Germinal center (tissue), 1 donor: ENCODE data around the gene TBX2.

Source experiments
- DNase-seq: peaks from one replicate; pipeline ENCODE4 v3.0.0; 2012; ENCODE audit warnings: mixed read lengths, low spot score

TBX2 gene

DNA sequence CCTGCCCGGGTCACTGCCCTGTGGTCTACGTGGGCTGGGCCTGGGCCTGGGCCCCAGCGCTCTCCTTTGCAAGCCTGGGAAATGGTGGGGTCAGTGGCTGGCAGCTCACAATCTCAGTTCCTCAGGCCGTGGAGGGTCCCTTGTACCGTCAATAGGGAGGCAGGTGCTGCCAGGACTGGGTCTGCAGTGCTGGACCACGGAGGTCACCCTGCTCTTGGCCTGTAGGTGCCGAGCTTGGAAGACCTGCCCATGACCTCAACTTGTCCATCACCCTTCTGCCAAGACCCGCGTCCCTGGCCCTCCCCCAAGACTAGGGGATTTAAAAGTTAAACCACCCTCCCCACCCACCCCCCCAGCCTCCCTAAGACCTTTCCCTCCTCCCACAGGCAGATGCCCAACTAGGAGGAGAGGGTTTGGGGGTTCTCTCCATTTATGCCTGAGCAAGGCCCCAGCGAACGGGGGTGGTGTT, 2.5 kb downstream of the TBX2 start:
- no peak for DNase-seq

DNA sequence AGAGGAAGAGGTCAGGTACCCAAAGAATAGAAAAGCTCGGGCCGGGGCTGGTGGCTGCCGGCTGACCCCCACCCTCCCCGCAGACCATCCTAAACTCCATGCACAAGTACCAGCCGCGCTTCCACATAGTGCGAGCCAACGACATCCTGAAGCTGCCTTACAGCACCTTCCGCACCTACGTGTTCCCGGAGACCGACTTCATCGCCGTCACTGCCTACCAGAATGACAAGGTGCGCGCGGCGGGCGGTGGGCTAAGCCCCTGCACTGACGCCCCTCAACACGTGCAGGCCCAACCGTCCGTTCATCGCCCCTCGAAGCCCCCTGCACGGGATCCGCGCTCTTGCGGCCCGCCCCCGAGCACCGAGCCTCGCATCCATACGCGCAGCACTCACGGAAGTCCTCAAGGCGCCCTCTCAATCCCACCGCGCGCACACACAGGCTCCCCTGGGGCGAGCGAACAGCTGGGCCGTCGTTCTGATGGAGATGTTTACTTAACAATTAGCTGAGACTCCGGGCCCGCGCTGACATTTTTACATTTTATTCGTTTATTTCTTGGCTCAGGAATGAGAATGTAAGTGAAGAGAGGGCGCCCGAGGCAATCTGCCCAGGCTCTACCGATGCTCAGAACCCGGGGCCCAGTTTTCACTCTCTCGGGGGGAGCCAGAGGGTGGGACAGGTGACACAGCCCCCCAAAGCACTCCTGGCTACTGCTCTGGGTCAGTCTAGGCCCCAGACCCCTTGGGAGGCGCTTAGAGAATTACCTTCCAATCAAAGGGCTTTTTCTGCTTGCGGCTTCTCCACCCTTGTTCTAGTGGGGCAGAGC, 3.5 kb downstream of the TBX2 start:
- no peak for DNase-seq

DNA sequence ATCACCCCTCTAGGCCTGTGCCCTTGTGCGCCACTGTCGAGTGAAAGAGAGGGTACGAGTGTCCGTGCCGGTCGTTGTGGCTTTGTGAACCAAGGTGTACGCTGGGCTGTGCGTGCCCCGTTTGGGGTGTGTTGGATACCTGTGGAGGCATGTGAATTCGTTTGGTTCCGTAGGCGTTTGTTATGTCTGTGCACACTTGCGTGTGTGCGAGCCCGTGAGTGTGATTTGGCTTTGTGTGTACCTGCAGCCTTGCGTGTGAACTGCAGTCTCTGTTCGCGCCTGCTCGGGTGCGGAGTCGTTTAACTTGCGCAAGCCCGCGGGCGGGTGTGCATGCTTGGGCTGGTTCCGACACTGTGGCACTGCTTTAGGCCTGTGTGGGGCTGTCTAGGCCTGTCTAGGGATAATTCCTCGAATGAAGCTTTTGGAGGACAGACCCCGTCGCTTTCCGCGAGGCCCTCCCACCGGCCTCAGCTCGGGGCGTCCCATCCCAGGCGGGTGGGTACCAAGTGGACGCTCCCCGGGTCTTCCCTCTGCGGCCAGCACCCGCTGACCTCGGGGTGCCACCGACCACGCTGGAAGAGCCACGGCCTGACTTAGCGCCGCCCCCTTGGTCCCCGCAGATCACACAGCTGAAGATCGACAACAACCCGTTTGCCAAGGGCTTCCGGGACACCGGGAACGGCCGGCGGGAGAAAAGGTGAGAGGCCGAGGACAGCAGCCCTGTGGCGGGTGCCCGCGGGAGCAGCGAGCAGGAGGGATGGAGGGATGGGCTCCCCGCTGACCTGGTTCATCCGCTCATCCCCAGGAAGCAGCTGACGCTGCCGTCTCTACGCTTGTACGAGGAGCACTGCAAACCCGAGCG, 4.4 kb downstream of the TBX2 start:
- DNase-seq: no peak

DNA sequence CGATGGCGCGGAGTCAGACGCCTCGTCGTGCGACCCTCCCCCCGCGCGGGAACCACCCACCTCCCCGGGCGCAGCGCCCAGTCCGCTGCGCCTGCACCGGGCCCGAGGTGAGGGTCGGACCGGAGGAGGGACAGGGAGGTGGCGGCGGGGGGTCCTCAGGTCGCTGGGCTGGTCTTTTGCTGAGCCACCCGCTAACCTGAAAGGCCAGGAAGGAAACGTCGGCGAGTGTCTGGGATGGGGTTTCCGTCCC, 4.9 kb downstream of the TBX2 start:
- no peak for DNase-seq

DNA sequence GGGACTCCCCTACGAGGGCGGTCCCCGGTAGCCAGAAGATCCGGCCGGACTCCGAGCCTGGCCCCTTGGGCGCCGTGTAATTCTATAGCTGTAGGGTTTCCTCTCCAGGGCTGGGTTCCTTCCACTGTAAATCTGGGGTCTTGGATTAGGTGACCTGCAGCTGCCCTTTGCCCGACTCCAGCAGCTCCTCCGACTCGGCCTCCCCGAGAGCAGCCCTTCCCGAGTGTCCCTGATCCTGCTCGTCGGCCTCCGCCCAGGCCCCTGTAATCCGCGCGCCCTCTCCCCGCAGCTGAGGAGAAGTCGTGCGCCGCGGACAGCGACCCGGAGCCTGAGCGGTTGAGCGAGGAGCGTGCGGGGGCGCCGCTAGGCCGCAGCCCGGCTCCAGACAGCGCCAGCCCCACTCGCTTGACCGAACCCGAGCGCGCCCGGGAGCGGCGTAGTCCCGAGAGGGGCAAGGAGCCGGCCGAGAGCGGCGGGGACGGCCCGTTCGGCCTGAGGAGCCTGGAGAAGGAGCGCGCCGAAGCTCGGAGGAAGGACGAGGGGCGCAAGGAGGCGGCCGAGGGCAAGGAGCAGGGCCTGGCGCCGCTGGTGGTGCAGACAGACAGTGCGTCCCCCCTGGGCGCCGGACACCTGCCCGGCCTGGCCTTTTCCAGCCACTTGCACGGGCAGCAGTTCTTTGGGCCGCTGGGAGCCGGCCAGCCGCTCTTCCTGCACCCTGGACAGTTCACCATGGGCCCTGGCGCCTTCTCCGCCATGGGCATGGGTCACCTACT, 5.5 kb downstream of the TBX2 start:
- no peak for DNase-seq

DNA sequence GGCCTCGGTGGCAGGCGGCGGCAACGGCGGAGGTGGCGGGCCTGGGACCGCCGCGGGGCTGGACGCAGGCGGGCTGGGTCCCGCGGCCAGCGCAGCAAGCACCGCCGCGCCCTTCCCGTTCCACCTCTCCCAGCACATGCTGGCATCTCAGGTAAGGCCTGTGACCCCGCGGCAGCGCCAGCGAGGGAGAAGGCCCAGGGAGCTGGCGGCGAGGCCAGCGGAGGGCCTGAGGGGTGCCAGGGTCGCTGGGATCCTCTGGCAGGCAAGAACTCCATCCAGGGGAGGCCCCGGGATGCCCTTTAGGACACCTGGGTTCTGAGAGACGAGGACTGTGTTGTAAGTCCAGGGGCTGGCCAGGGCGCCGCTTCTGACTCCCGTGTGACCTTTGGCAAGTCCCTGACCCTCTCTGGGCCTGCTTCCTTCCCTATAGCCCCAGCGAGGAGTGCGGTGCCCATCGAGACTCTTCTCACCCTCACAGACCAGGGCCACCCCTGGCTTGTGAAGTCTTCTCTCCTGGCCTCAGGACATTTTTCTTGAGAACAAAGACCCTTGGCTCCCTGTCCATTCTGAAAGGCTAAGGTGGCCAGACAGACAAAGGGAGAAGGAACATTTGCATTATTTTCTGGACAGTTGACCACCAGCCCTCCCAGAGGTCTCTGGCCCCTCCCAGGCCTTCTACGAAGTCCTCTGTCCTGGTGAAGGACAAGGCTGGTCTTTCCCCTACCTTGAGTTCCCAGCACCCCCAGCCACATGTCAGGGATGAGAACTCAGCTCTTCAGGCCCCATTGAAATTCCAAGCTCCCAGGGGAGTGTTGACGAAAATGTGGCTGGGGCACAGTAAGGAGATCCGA, 6.3 kb downstream of the TBX2 start:
- DNase-seq: no peak

DNA sequence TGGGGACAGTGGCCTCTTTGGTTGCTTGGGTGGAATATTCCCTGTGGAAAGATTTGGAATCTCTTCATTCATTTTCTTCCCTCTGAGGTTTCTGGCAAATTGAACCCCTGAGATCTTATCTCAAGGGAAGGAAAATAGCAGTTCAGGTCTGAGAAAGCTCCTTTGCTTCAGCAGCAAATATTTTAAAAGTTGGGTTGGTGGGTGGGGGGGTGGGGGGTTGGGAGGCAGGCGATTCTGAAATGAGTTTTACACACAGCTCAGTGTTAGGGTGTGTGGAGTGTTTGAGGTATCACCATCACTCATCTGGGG, 6.8 kb downstream of the TBX2 start:
- no peak for DNase-seq

DNA sequence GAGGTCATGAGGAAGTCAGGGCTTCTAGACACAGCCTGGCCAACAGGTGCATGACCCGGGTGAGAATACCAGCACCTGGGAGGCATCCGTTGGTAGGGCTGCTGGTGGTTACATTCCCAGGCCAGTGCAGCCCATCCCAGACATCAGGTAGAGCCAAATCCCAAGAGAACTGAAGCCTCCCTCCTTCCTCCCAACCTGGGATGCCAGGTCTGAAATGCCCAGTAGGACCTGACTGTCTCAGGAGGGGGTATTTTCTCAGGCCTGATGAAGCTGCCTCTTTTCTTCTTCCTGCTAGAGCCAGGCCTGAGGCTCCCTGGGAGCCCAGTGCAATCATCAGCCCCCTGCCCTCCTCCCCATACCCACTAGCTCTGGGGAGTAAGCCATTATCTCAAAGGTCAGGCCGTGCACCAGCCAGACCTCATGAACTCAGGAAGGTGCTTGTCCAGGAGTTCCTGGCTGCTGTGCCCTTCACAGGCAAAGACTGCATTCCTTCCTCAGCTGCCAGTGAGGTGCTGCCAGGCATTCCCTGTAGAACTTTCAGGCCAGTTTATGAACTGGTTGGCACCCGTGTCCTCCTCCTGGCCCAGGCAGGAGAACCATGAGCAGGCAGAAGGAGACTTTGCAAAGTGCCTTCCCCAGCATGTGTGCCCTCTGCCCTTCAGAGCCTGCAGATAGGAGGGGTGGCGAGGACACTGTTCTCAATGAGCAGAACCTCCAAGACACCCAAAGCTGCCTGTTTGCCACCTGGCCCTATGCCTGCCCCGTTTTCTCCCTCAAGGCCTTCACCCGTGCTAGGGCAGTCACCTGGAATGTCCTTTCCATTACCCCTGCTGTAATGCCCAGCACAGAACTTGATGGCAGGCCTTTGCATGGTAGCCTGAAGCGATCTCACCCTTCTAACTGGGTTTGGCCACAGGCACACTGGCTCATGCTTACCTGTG, 7.6 kb downstream of the TBX2 start:
- DNase-seq: no peak

DNA sequence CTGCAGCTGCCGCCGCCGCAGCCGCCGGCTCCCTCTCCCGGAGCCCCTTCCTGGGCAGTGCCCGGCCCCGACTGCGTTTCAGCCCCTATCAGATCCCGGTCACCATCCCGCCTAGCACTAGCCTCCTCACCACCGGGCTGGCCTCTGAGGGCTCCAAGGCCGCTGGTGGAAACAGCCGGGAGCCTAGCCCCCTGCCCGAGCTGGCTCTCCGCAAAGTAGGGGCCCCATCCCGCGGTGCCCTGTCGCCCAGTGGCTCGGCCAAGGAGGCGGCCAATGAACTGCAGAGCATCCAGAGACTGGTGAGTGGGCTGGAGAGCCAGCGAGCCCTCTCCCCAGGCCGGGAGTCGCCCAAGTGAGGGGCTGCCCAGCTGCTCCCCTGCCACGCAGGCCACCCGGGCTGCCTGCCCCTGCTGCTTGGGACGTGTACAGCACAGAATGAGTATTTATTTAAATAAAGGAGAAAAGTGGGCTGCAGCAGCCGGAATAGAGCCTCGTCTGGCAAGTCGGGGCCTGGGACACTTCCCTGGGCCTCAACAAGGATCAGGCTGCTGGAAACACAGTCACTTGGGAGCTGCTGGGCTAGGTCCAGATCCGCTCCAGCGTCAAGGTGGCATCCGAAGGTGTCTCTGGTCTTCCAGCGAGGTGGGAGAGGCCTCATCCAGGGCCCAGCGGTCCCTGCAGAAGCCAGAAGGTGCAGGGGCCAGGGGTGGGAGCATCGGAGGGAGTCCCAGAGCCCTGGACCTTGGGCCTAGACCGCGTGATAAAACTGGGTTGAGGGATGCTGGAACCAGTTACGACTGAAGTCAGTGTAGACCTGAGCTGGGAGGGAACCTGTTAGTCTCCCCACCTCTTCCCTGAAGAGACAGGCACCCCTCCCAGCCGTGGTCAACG, 8.8 kb downstream of the TBX2 start:
- DNase-seq: no peak

DNA sequence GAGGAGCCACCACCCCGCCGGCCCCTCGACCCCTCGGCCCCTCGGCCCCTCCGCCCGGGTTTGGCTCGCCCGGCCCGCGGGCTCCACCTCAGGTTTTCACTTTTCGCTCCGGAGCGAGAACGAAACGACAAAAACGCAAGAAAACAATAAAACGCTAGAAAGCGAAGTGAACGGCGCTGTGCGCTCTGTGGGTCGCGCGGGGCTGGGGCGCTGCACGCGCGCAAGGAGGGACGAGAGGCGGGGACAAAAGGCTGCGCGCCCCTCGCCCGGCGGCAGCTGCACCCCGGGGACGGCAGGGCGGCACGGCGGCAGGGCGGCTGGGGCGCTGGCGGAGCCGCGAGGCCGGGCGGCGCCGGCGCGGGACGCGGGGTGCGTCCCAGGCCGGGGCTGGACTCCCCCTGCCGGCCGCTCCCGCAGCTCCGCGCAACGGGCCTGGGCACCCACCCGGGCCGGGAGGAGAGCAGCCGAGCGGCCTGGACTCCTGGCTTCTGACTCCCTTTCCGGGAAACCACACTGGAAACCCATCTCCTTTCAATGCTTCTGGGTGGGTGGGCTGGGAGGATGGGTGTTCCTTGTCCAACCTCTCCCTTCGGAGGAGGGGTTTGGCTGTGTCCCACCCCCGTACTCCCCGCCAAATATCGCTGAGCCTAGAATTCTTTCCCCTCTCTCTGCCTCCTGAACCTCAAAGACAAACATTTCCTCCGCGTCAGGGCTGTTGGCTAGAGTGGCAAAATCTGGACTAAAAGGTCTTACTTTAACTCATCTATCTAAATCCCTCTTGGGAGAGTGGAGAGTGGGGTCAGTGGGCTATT, 9.9 kb downstream of the TBX2 start:
- DNase-seq: peak; percentile 69

DNA sequence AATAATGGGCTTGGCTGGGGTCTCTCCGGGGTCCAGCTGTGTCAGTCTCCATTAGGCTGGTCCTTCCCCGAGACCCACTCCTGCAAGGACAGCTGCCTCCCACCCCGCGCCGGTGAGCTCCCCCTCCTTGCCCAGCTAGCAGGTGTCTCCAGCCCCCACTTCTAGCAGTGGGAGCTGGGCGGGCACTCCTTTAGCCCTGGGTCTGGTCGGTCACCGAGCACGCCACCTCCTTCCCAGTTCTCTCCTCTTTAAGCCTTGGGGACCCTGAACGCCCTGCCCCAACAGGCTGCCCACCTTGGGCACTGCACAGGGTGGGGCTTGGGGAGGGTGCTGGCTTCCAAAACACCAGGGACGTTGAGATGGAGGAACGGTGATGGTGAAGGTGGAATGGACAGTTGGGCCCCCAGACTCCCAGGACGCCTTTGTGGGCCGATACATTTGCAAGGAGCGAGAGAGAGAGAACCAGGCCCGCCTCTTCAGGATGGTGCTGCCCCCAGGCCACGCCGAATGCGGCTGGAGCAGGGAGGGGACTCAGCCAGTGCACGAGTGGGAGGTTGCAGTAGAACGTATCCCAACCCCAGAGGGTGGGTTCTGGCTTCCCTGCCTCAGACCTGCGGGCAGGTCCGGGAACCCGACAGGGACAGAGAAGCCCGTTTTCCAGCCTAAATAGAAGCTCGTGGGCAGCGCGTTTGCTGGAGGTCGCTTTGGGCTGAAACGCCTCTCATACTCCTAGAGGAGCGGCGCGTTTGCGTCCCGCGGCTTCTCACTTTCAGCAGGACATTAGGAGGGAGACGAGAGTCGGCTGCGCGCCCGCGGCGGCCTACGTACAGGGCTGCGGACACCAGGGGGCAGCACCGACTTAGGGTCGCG, 10.7 kb downstream of the TBX2 start:
- peak; percentile 78 for DNase-seq

DNA sequence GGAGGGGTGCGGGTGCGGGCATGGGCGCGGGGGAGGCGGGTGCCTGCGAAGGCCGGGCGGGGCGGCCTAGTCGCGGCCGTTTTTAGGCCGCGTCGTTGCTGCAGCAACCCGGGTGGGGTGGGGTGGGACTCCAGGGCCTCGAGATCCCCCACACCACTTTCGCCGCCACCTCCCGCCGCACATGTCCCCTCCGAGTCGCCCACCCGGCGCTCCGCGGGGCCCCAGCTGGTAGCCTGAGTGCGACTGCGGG, 11.3 kb downstream of the TBX2 start:
- no peak for DNase-seq

DNA sequence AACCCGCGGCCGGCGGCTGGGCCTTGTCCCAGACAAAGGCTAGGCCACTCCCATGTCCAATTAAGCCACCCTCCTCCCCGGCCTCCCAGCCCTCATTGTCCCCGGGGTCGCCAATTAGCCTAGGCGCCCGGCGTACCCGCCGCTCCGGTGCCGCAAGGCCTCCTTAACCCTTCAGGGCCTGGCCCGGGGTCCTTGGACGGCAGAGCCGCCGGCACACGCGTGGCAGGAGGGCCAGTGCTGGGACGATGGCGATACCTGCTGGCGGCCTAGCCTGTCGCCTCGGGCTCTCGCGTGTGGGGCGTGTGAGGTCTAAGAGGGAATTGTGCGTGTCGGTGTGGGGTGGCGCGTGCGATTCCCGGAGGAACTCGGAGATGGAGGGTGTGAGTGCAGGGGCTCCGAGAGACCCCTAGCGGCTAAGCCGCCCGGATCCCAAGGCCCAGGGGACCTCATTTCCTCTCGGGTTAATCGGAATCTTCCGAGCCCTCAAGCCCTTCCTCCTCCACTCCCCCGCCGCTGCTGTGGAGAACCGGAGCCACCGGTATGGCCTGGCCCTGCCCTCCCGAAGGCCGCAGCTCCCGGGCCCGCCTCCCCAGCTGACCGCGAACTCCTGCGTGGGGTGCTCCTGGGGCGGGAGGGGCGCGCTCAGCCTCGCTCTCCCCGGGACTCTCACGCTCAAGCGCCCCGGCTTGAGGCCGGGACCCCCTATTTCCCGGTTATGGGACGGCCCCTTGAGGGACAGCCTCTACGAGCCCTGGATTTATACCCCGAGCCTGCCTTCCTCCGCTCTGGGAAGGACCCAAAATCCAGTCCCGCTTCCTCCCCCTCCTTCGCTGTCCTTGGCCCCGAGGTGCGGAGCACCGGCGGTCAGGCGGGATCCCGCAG, 11.9 kb downstream of the TBX2 start:
- peak; percentile 23 for DNase-seq

DNA sequence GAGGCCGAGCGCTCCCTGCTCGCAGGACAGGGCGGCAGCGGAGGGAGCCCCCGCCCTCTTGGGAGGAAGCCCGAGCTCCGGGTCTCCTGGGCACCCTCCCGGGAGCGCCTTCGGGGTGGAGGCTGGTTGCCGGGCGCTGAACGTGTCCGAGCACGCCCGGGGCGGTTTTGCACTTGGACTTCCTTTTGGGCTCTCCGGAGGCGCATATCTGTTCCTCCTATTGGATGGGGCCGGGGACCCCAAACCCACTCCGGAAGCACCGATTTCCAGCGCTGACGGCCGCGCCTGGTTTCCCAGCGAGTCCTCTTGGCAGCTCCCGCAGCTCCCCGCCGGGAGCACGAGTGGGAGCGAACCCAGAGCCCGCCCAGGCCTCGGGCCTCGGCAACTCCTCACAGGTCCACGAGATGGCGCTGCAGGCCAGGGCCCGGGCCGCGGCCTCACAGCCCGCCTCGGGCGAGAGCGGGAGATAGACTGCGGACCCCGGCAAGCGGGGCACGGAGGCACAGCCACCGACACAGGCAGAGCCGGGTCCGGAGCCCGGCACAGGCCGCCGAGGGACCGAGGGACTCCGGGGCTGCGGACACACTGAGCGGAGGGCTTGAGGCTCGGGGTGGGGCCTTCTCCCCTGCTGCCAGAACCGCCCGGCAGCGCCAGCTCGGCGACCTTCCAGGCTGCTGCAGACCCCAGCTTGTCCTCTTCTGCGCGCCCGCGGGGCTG, 12.7 kb downstream of the TBX2 start:
- peak; percentile 89 for DNase-seq

DNA sequence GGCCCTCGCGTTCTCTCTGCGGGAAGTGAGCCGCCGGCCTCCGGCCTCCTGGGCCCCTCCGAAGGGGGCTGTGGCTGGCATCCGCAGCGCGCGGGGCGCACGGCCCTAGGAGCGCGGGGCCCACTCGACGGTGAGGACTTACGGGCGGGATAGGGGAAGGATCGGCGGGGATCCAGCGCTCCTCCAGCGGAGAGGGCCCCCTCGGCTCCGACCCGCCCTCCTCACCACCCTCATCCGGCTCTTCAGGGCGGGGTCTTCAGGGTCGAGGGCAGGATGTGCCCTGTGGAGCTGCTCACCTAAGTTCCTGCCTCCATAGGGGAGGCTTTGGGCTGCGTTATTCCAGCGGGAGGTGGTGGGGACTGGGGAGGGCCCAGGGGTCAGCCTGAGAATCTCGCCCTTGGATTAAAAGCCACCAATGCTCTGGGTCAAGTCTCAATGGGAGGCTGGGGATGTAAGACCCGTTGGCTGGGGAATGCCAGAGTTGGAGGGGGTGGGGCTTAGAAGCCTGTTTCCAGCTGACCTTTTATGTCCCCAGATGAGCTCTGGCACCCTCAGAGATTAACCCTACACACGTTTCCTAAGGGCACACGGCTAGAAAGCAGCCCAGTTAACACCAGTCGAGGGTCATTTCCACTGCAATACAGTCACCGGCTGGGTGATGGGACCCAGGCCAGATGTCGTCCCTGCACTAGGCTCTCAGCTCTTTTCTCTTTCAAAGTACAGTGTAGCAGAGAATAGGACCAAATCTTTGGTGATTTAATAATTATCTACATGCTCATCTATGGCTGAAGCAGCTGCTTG, 13.4 kb downstream of the TBX2 start:
- DNase-seq: peak; percentile 9

DNA sequence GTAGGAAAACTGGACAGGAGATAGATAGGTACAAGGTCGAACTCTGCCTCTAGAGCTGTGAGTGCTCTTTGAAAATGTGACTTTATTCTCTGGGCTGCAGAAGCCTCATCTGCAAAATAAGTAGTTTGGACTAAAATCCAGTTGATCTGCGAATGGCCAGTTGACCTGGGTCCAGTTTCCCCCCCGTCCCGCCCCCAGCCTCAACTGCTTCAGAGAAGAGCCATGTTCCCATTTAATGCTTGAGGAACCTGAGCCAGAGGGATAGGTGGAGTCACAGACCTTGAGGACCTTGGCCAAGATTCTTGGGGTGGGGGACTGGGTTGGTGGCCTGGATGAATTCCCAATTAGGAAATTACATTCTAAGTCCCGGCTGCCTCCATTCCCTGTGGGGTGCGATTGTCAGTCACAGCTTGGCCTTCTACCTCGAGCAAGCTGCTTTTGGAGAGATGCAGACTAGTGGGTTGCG, 14.1 kb downstream of the TBX2 start:
- DNase-seq: no peak
